GM19463 (cell line): ENCODE measurements around the gene TET1.
"Not testable (repeated sequence)": the region's sequence is repeated elsewhere in the genome, so short reads cannot be mapped to it uniquely, and the experiment has no call there.

Experiments used
- ATAC-seq: cut with Tn5 transposase; IDR thresholded peaks from one replicate; pipeline ENCODE4 v1.9.1; 2021; ENCODE audit warnings: mild to moderate bottlenecking, moderate library complexity; ENCODE audit not compliant: unreplicated experiment

The TET1 gene

GRCh38 chr10:68560186-68560942, at the start of gene TET1:
Gene TET1 (plus strand): TSS chr10:68560337. CDS start chr10:68572339, 12,002 bp downstream.
- no peak for ATAC-seq

DNA sequence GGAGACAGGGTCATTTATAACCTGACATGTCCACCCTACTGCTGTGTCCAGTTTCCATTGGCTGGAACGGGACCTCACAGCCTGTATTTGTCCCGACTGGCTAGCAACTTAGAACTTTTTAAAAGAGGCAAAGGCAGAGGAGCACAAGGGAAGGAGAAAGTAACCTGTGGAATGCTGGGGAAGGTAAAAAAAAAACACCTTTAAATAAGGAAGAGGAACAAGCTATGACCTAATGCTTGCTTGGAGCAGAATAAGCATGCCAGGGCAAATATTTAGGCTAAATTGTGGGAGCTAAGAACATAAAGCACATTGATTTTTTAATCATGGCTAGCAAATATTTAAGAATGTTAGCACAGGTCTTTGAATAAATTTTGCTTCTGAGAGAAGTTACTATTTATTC, 43.9 kb upstream of the TET1 start:
- not testable (repeated sequence) for ATAC-seq

DNA sequence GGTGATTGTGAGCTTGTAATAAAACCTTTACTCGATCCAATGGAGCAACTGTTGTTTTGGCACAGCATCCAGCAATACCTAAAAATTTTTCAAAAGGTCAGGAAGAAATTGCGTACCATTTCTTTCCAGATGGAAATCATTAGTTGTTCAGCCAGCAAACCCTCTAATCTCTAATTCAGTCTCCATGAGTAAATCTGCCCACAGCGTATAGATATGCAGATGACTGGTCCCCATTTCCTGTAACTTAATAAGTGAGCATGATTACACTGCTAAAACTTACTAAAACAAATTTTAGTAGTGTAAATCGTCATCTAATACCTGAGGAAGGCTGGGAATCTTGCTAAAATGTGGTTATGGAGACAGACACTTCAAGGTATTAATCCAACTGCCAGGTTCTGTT, 43.4 kb upstream of the TET1 start:
- no peak for ATAC-seq

DNA sequence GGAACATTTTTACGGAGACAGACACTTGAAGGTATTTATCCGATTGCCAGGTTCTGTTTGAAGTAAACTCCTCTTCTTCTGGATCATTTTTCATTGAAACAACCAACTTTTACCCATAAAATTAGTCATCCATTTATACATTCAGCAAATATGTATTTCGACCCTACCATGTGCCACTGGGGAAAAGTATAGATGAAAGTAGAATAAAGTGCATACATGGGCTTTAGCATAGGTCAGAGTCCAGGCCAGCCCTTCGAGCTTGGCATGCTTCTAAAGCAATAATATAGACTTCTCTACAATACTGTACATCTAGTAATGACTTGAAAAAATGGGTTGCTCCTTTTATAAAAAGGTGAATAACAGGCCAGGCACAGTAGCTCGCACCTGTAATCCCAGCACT, 42.9 kb upstream of the TET1 start:
- no peak for ATAC-seq

- ATAC-seq, result not testable (repeated sequence)
These were observed 41.5 kb upstream of the TET1 start for GRCh38 chr10:68518609-68519008.

- ATAC-seq, result not testable (repeated sequence)
These were observed 34.6 kb upstream of the TET1 start for GRCh38 chr10:68525490-68526038.

DNA sequence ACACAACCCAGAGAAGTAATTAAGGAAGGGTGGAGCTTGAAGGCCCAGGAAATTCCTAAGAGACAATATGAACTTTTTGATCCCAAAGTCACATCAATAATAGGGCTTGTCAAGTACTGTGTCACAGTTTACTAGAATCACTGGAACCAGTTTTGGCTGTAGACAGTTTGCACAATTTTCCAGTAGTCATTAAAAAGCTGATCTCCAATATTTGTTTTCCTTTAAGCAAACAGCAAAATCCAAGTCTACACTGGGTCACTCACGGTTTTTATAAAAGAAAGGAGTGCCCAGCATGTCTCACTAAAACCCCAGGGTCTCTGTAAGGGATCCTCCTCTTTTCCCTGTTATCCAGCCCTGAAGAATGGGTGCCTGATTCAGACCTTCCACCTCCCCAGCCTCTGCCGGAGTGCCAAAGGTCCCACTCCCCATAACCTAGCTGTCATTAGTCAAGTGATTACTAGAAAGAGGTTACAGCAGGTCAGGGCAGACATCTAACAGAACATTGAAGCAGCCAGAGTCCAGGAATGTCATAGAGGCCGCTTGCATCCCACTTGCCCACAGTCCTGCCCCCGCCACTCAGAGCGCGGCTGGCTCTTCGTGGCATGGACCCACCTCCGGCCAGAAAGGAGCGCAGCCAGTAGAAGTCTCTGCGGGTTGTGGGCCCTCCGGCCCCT, 33.4 kb upstream of the TET1 start:
- ATAC-seq, result peak; percentile 45

DNA sequence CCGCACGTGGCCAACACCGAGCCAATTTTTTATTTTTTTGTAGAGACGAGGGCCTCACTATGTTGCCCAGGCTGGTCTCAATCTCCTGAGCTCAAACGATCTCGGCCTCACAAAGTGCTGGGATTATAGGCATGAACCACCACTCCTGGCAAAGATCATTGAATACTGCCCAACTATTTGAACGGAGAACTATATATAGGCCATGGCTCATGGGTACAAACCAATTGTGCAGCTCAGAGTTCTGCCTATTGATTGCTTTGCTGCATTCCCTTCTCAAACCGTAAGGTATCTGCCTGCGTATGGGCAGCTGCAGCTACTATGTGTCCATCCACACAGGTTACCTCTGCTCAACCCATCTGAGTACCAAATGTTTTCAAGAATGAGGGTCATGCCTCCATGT, 23.2 kb upstream of the TET1 start:
- ATAC-seq, result no peak

- no peak for ATAC-seq
These were observed 22.3 kb upstream of the TET1 start for GRCh38 chr10:68537796-68538195.

DNA sequence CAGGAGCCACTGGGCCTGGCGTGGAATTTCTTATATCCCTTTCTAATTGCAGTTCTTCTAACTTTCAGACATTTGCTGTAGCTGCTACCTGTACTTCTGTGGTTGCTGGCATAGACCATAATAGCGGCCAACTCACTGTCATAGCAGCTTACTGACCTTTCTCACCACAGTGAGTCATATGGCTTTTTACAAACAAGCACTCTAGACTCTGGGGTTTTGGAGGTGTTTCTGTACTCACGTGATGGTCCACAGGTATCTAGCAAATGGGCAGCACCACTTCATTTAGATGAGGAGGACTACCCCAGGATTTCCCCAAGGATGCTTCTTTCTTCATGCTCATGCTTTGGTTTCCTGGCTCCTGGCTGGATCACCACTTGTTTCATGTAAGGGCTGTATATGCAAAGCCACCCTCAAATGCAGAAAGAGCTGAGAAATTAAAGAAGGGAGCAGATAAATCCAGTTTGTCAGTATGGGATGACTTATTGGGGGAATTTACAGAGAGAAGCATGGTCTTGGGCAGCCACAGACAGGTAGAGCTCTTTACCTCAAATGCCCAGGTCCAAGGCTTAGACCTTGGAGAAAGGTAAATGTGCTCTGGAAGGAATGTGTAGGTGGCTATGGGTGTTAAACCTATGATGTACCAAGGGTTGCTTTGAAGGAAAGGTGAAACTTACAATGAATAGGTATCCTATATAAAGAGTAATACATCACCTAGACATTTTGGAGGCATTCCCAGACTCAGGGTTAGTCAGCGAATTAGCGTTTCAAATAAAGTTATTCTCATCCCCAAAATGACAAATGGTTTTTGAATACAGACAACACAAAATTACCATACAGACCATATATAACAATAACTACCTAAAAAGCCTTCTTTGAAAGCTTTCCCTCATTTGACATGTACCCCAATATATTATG, 16.9 kb upstream of the TET1 start:
- ATAC-seq, result peak; percentile 68

DNA sequence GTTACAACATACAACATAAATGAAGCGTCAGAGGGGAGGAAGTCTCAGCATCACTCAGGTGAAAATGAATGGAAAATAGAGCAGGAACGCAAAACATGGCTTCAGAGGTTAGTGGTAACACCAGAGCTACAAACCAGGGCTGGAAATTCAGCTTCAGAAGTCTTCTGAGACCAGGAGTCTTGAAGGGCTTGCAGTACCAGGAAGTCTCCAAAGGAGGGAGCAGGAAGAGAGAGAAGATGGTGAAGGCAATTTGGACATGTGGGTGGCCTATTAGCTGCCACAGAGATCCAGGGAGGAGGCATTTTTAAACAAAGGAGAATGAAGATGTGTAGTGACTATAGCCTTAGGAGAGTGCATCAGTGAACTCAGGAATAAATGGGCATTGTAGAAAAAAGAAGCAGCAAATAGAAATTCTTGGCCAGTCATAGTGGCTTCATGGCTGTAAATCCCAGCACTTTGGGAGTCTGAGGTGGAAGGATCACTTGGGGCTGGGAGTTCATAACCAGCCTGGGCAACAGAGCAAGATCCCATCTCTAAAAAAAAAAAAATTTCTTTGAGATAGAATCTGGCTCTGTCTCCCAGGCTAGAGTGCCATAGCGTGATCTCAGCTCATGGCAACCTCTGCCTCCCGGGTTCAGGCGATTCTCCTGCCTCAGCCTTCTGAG, 9.3 kb upstream of the TET1 start:
- ATAC-seq, result no peak

GRCh38 chr10:68553138-68553537, 7.0 kb upstream of the TET1 start:
- no peak for ATAC-seq

DNA sequence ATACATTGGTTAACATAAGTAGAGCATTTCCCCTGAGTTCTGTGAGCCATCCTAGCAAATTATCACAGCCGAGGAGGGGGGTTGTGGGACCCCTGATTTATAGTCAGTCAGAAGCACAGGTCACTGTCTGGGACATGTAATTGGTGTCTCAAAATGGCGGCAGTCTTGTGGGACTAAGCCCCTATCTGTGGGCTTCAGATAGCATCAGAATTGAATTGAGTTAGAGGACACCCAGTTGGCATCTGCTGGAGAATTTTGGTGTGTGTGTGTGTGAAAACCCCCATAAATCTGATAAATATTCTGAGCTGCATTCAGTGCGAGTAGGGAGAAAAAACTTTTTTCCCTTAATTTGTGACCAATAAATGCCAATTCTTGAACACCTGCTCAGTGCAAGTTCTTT, 6.5 kb upstream of the TET1 start:
- ATAC-seq, result no peak

DNA sequence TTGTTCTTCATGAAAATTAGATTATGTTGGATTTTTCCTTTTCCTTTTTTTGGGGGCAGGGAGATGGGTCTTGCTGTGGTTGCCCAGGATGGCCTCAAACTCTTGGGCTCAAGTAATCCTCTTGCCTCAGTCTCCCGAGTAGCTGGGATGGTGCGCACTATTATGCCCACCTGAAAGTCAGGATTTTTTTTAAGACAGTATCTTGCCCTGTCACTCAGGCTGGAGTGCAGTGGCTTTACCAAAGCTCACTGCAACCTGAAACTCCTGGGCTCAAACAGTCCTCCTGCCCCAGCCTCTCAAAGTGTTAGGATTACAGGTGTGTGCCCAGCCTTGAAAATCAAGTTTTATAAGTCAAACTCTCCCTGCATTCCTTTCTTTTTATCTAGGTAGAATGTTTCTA, 1.7 kb upstream of the TET1 start:
- ATAC-seq, result no peak

DNA sequence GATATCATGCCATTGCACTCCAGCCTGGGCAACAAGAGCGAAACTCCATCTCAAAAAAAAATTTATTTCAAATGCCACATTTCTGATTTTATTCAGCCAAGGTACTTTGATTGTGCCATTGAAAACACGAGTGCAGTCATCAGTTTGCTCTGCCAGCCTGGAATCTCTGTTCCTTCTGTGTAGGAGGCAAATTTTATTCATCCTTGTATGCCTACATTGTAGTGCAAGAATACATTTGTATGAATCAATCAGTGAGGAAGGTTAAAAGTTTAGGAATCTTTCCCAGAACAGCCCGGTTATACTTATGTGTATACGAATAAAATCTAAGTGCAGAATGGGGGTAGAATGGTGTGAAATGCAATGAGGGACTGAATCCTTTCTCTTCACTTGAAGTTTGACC, 886 bp upstream of the TET1 start:
- no peak for ATAC-seq

- ATAC-seq, result no peak
These were observed 324 bp upstream of the TET1 start for GRCh38 chr10:68559841-68560185.

DNA sequence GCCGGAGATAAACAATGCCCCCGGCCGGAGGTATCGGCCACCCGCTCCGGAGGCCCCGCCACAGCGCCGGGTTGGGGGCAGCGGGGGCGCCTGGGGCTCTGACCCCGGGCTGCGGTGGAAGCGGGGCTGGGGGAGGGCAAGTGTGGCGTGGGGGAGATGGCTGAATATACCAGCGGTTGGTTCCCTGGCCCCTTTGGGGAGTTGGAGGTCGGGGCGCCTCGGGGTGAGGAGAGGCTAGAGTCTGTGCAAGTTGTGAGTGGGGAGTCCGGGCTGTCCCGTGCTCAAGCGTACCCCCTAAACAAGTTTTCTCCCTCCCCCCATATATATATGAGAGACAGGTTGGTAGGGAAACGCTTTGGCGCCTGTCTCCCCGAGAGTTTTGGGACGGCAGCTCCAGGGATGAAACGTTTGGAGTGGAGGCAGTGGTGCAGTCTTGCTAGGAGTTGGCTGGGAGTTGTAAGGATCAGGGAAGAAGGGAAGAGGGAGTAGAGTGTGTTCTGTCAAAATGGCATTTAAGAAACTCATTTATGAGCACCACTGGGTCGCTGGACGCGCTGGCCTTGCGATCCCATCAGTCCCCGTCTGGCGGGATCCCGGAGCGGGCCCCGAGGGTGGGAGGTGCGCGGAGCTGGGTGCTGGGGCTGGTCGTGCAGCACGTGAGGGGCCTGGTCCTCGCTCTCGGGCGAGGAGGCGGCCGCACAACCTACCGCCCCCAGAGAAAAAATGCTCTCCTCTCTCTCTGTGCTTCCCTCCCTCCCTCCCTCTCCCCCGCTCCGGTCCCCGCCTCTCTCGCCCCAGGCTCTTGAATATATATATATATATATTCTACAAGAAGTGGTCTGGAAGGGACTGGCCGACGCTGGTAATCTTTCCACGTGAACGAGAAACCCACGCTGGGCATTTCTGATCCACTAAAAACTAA, 1.1 kb downstream of the TET1 start:
- ATAC-seq, result no peak

GRCh38 chr10:68561865-68562649, 1.9 kb downstream of the TET1 start:
- ATAC-seq, result no peak
